OCI-LY3 (cell line): ENCODE data around the gene SRP14.

Source experiments
- CTCF ChIP-seq: fragments of 200-600, 300-600 bp; sonication (generic); IDR thresholded peaks from 2 replicates; pipeline ENCODE4 v1.5.1; 2014; ENCODE audit warnings: antibody characterized with exemption, low read length, low read depth
- EZH2phosphoT487 ChIP-seq: fragments of 200-600 bp; shearing (Covaris generic); IDR thresholded peaks from 2 replicates; pipeline ENCODE4 v1.6.1; 2018; ENCODE audit warnings: antibody characterized with exemption, mixed run types, low read depth

GRCh38 chr15:40034186-40034946 is 4.6 kb downstream of the SRP14 start:
- TF ChIP-seq CTCF = no peak
- no peak for TF ChIP-seq EZH2phosphoT487
